DOHH2 (cell line): ENCODE results near the gene PARG.

Experiments used
- H3F3A ChIP-seq: fragments of 200-600 bp; sonication (generic), shearing (Covaris generic); 2 replicates; pipeline ENCODE4 v1.6.0; 2016; ENCODE audit warnings: antibody characterized with exemption, mild to moderate bottlenecking; ENCODE audit not compliant: control insufficient read depth, insufficient read depth
- H3K27ac ChIP-seq: fragments of 200-600 bp; sonication (generic); 2 replicates; pipeline ENCODE4 v1.5.1; 2014; ENCODE audit warnings: low read depth, mild to moderate bottlenecking, low read length, moderate library complexity
- H3K27me3 ChIP-seq: fragments of 200-600 bp; sonication (generic); 2 replicates; pipeline ENCODE4 v1.6.1; 2014; ENCODE audit warnings: mild to moderate bottlenecking, low read length, mixed read lengths; ENCODE audit not compliant: control insufficient read depth
- H3K36me3 ChIP-seq: fragments of 200-600 bp; sonication (generic); 2 replicates; pipeline ENCODE4 v1.6.1; 2014; ENCODE audit warnings: mild to moderate bottlenecking, low read length, moderate library complexity, mixed read lengths; ENCODE audit not compliant: control insufficient read depth
- H3K4me1 ChIP-seq: fragments of 200-600 bp; sonication (generic); 2 replicates; pipeline ENCODE4 v1.6.1; 2014; ENCODE audit warnings: mild to moderate bottlenecking, low read length, mixed read lengths; ENCODE audit not compliant: control insufficient read depth
- H3K4me2 ChIP-seq: fragments of 200-600 bp; sonication (generic); 2 replicates; pipeline ENCODE4 v1.6.0; 2014; ENCODE audit warnings: mild to moderate bottlenecking, low read length, moderate library complexity
- H3K4me3 ChIP-seq: fragments of 200-600 bp; sonication (generic); 2 replicates; pipeline ENCODE4 v1.5.1; 2014; ENCODE audit warnings: mild to moderate bottlenecking, low read length, mixed read lengths
- H3K79me2 ChIP-seq: fragments of 200-600 bp; sonication (generic); 2 replicates; pipeline ENCODE4 v1.6.1; 2014; ENCODE audit warnings: mild to moderate bottlenecking, low read length, mixed read lengths; ENCODE audit not compliant: control insufficient read depth
- H3K9me2 ChIP-seq: fragments of 200-600 bp; sonication (generic); replicated peaks from 2 replicates; pipeline ENCODE4 v1.6.1; 2014; ENCODE audit warnings: mild to moderate bottlenecking, low read length, mixed read lengths; ENCODE audit not compliant: control insufficient read depth
- H3K9me3 ChIP-seq: fragments of 200-600 bp; sonication (generic); 2 replicates; pipeline ENCODE4 v1.6.1; 2014; ENCODE audit warnings: antibody characterized with exemption, low read length, mixed read lengths; ENCODE audit not compliant: control insufficient read depth, insufficient read depth
- H4K20me1 ChIP-seq: fragments of 200-600 bp; sonication (generic); 2 replicates; pipeline ENCODE4 v1.6.0; 2014; ENCODE audit warnings: low read depth, mild to moderate bottlenecking, antibody characterized with exemption, low read length, moderate library complexity; ENCODE audit not compliant: control insufficient read depth, insufficient read depth
- CTCF ChIP-seq: fragments of 200-600 bp; sonication (generic); IDR thresholded peaks from one replicate; pipeline ENCODE4 v1.5.1; 2014; ENCODE audit warnings: antibody characterized with exemption, mild to moderate bottlenecking, low read depth, low read length; ENCODE audit not compliant: poor library complexity, severe bottlenecking
- EZH2phosphoT487 ChIP-seq: fragments of 200-600 bp; sonication (generic); IDR thresholded peaks from 2 replicates; pipeline ENCODE4 v1.6.1; 2017; ENCODE audit warnings: borderline replicate concordance, mild to moderate bottlenecking, antibody characterized with exemption, low read length, moderate library complexity, mixed read lengths

PARG gene

DNA sequence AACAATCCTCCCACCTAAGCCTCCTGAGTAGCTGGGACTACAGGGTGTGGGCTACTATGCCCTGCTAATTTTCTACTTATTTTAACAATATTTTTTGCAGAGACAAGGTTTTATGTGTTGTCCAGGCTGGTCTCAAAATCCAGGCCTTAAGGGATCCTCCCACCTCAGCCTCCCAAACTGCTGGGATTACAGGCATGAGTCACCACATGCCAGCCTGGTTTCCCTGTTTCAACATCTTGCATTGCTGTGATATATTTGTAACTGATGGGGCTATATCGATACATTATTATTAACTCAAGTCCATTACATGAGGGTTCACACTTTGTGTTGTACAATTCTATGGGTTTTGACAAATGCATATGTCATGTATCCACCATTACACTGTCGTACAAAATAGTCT is 137.8 kb downstream of the PARG start:
- TF ChIP-seq EZH2phosphoT487 (no peak), CTCF (no peak)
- H3K36me3 ChIP-seq: no peaks in the 10 kb centered on the region
- H3K9me2 ChIP-seq: no peaks in the 10 kb centered on the region
- H3K27me3 ChIP-seq: 0 out of 2 replicates have a peak, but pooled peaks cover 3% of the 10 kb centered on the region
- no peak overlapping the region for H3K4me3 ChIP-seq
- no peaks in the 10 kb centered on the region for H3F3A ChIP-seq
- no peaks in the 10 kb centered on the region for H3K9me3 ChIP-seq
- H3K4me2 ChIP-seq: no peak overlapping the region
- H4K20me1 ChIP-seq: no peaks in the 10 kb centered on the region
- no peak overlapping the region for H3K27ac ChIP-seq
- H3K79me2 ChIP-seq: no peaks in the 10 kb centered on the region
- no peaks in the 10 kb centered on the region for H3K4me1 ChIP-seq

- H3K4me1 ChIP-seq: no peaks in the 10 kb centered on the region
- H3K27me3 ChIP-seq: peaks cover 10% of the 10 kb centered on the region
- no peak overlapping the region for H3K4me3 ChIP-seq
- H3K36me3 ChIP-seq: no peaks in the 10 kb centered on the region
- H3K27ac ChIP-seq: no peak overlapping the region
- no peaks in the 10 kb centered on the region for H3K9me2 ChIP-seq
- H3F3A ChIP-seq: no peaks in the 10 kb centered on the region
- H3K79me2 ChIP-seq: no peaks in the 10 kb centered on the region
- no peak overlapping the region for H3K4me2 ChIP-seq
- no peaks in the 10 kb centered on the region for H3K9me3 ChIP-seq
- no peaks in the 10 kb centered on the region for H4K20me1 ChIP-seq
- TF ChIP-seq EZH2phosphoT487 (no peak), CTCF (no peak)
Measured at GRCh38 chr10:49798275-49798674, 143.6 kb downstream of the PARG start.

- H4K20me1 ChIP-seq: no peaks in the 10 kb centered on the region
- no peak for TF ChIP-seq EZH2phosphoT487
- TF ChIP-seq CTCF: no peak
- no peaks in the 10 kb centered on the region for H3K9me3 ChIP-seq
- H3K27me3 ChIP-seq: no peaks in the 10 kb centered on the region
- no peak overlapping the region for H3K4me2 ChIP-seq
- H3K9me2 ChIP-seq: no peaks in the 10 kb centered on the region
- H3K4me1 ChIP-seq: no peaks in the 10 kb centered on the region
- H3K79me2 ChIP-seq: no peaks in the 10 kb centered on the region
- H3K27ac ChIP-seq: no peak overlapping the region
- H3F3A ChIP-seq: no peaks in the 10 kb centered on the region
- no peak overlapping the region for H3K4me3 ChIP-seq
- H3K36me3 ChIP-seq: no peaks in the 10 kb centered on the region
Measured at GRCh38 chr10:49791100-49791499, 150.7 kb downstream of the PARG start.

- TF ChIP-seq CTCF (no peak), EZH2phosphoT487 (no peak)
- H3K36me3 ChIP-seq: no peaks in the 10 kb centered on the region
Measured at GRCh38 chr10:49784681-49785080, 157.1 kb downstream of the PARG start.

More at GRCh38 chr10:49784681-49785080, 157.1 kb downstream of the PARG start:
- Histone ChIP-seq H3K27ac (no peak overlapping the region), H3F3A (no peaks in the 10 kb centered on the region), H3K27me3 (peaks cover 3% of the 10 kb centered on the region; the same call in 1 of the 2 replicates), H3K4me3 (no peak overlapping the region), H3K79me2 (no peaks in the 10 kb centered on the region), H3K4me2 (no peak overlapping the region), H3K9me3 (no peaks in the 10 kb centered on the region), H3K4me1 (no peaks in the 10 kb centered on the region), H3K9me2 (no peaks in the 10 kb centered on the region), H4K20me1 (no peaks in the 10 kb centered on the region)
